ENCODE data around the gene ZNF276.
A peak's percentile ranks its signal among the peaks of the same experiment; 100 is the strongest.

Gene ZNF276

DNA sequence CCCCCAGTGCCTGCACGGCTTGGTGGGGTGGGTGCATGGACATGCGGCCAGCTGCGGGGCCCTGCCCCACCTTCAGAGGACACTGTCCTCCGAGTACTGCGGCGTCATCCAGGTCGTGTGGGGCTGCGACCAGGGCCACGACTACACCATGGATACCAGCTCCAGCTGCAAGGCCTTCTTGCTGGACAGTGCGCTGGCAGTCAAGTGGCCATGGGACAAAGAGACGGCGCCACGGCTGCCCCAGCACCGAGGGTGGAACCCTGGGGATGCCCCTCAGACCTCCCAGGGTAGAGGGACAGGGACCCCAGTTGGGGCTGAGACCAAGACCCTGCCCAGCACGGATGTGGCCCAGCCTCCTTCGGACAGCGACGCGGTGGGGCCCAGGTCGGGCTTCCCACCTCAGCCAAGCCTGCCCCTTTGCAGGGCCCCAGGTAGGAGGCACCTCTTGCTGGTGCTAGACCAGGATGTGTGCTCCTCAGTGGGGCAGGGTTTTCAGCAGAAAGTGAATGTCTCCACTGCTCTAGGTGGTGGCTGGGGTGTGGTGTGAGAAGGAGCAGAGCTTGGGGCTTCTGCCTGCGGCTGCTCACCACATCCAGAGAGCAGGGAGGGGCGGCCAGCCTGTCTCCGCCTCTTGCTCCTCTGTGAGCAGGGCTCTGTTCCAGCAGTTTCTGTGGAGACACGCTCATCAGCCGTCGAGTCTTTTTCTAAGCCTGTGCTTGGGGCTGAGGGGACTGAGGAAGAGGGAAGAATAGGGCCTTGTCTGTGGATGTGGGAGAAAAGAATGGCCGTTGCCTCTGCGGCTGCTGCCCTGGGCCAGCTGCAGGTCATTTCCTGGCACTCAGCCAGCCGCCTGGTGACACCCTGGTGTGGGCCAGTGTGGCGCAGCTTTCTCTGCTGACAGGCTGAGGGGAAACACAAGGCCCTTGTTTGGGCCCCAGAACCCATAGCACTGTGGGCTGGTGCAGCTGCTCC is 2.2 kb downstream of the ZNF276 start:
- FAIRE-seq, result no peak
- DNase-seq (ENCODE audit: insufficient read length, low spot score), result no peak
- no peak for TF ChIP-seq POLR2AphosphoS5 (IDR thresholded peaks at IDR 0.05; ENCODE audit: low read depth, low read length)
- TF ChIP-seq POLR2A (IDR thresholded peaks at IDR 0.05; ENCODE audit: low read depth, low read length), result 0 out of 2 replicates have a peak, but pooled peaks have one; percentile 22

DNA sequence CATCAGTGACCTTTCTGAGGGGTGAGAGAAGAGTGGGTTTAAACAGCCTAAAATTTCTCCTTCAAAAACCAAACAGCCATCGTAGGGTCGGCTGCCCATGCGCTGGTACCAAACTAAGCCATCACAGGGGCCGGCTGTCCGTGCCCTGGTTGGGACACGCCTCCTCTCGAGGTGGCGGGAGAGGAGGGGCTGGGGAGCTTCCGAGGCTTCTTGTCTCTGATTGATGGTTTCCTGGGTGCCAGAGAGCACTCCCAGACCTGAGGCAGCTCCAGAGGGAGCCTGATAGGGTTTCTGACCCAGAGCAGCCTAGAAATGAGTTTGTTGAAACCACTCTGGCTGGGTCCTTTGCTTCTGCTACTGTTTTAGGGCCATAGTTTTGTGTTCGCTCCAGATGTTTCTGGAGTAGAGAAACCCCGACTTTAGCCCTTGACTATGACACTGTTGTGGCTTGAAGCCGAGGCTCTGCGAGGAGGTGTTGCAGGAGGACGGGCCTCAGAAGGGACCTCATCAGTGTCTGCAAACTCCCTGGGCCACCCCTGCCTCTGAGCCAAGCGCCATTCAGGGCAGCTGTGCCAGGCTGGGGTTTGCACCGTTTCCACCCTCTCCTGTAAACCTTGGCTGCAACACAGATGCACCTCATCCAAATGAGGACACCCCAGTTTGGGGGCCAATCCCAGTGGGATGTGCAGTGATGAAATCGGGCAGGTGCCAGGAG is 6.2 kb downstream of the ZNF276 start:
- FAIRE-seq (no peak), DNase-seq (ENCODE audit: insufficient read length, low spot score) (no peak)
- TF ChIP-seq POLR2AphosphoS5 (IDR thresholded peaks at IDR 0.05; ENCODE audit: low read depth, low read length), result no peak
- TF ChIP-seq SPI1 (IDR thresholded peaks at IDR 0.05; ENCODE audit: low read depth, low read length), result no peak
- no peak for TF ChIP-seq PAX5 (IDR thresholded peaks at IDR 0.05; ENCODE audit: insufficient read depth, low read length, severe bottlenecking)
- TF ChIP-seq TAF1 (IDR thresholded peaks at IDR 0.05; ENCODE audit: low read depth, low read length), result no peak
- no peak for TF ChIP-seq POU2F2 (IDR thresholded peaks at IDR 0.05; ENCODE audit: low read depth, low read length)
- no peak for TF ChIP-seq POLR2A (IDR thresholded peaks at IDR 0.05; ENCODE audit: low read depth, low read length)

DNA sequence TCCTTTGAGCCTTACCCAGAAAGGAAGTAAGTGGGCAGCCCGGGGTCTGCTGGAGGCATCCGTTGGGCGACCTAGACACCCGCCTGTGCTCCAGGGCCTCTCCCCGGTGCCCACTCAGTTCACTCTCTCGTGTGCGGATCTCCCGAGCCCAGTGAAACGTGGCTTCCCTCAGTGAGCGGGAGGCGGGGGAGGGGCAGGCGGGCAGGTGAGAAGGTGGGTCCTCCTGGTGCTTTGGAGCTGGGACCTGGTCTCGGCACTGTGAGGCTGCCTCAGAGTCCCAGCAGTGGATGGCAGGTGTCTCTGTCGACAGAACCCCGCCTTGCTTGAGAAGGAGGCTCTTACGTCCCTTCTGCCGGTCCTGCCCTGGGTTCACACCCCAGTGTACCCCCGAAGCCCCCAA is 8.0 kb downstream of the ZNF276 start:
- DNase-seq (ENCODE audit: insufficient read length, low spot score) (no peak), FAIRE-seq (no peak)
- TF ChIP-seq SPI1 (IDR thresholded peaks at IDR 0.05; ENCODE audit: low read depth, low read length) (no peak), TAF1 (IDR thresholded peaks at IDR 0.05; ENCODE audit: low read depth, low read length) (no peak), POU2F2 (IDR thresholded peaks at IDR 0.05; ENCODE audit: low read depth, low read length) (no peak), POLR2AphosphoS5 (IDR thresholded peaks at IDR 0.05; ENCODE audit: low read depth, low read length) (no peak; the same call in 1 of the 2 replicates), POLR2A (IDR thresholded peaks at IDR 0.05; ENCODE audit: low read depth, low read length) (no peak), PAX5 (IDR thresholded peaks at IDR 0.05; ENCODE audit: insufficient read depth, low read length, severe bottlenecking) (no peak)

DNA sequence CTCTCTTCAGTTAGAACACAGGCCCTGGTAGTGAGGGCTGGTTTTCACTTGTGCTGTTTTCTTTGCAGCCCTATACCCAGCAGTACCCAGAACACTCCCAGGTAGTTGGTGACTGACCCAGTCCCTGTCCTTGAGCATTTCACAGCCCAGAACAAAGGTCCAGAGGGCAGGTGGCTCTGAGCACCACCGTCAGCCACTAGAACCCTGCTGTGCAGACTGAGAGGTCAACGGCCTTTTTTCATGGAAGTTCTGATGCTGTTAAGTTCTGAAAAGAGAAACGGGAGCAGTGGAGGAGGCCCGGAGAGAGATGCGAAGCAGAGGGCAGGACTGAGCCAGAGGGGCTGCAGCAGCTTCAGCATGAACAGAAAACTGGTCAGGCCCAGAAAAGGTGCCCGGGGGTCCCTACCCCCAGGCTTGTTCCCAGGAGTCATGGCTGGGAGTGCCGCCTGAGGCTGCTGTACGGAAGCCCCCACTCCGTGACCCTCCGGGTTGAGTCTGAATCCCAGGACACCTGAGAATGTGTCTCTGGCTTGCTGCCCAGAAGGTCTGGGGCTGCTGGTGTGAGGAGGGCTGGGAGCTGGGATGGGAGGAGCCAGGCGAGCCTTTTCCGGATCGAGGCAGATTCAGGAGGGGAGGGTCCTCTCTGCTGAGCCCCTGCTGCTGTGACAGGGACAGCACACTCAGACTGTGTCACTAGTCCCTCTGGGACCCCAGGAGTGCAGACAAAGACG is 8.7 kb downstream of the ZNF276 start:
- no peak for DNase-seq (ENCODE audit: insufficient read length, low spot score)
- no peak for TF ChIP-seq TAF1 (IDR thresholded peaks at IDR 0.05; ENCODE audit: low read depth, low read length)
- TF ChIP-seq POLR2AphosphoS5 (IDR thresholded peaks at IDR 0.05; ENCODE audit: low read depth, low read length), result no peak; the same call in 1 of the 2 replicates
- no peak for FAIRE-seq

DNA sequence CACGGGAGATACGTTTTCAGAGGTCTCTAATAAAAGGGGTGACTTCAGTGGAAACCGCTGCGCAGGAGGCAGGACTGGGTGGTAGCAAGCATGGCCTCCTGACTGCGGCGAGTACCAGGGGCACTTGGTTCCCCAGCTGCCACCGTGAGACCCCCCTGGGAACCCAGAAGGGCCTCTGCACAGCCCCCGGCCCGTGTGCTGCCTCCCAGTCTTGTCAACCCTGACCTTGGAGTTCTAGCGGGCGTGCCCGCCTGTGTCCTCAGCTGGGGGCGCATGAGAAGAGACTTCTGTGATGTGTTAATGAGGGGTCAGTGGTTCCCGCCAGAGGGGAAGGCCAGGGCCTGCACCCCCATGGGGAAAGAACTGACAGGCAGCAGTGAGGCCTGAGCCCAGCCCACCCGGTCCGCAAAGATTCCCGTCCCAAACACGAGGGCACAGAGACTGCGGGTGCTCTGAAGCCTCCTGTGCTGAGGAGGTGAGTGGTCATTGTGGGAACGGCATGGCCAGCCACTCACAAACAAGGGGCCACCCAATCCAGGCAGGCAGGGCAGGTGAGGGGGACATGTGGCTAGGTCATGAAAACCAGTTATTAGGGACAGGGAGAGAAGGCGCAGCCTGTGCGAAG is 9.4 kb downstream of the ZNF276 start:
- FAIRE-seq (no peak), DNase-seq (ENCODE audit: insufficient read length, low spot score) (no peak)
- TF ChIP-seq TAF1 (IDR thresholded peaks at IDR 0.05; ENCODE audit: low read depth, low read length) (no peak), POLR2A (IDR thresholded peaks at IDR 0.05; ENCODE audit: low read depth, low read length) (peak; percentile 14; the same call in 1 of the 2 replicates), PAX5 (IDR thresholded peaks at IDR 0.05; ENCODE audit: insufficient read depth, low read length, severe bottlenecking) (no peak), SPI1 (IDR thresholded peaks at IDR 0.05; ENCODE audit: low read depth, low read length) (no peak), POU2F2 (IDR thresholded peaks at IDR 0.05; ENCODE audit: low read depth, low read length) (no peak), POLR2AphosphoS5 (IDR thresholded peaks at IDR 0.05; ENCODE audit: low read depth, low read length) (peak; percentile 35; the same call in 1 of the 2 replicates)

DNA sequence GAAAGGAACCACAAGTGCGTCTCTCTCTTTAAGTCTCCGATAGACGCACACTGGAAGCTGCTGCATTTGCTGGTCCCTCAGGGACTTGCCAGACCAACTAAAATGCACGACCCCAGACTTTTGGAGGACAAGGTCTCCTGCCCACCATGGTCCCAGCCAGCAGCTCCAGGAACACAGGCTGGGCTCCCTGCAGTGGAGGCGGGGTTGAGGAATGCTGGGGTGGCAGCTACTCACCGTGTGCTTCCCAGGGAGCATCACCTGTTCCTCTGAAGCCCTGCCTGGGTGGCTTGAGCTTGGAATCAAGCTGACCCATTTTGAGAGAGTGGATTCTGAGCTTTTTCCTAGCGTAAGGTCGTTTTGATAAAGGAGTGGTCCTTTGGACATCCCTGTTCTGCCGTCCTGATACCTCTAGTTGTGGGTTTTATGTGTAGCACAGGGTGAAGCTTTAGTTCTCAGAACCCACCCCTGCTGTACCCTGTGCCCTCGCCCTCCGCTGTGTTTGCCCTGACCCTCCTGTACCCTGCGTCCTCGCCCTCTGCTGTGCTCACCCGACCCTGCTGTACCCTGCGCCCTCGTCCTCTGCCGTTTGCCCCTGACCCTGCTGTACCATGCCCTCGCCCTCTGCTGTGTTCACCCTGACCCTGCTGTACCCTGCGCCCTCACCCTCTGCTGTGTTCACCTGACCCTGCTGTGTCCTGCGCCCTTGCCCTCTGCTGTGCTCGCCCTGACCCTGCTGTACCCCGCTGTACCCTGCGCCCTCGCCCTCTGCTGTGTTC is 11.0 kb downstream of the ZNF276 start:
- DNase-seq (ENCODE audit: insufficient read length, low spot score) (no peak), FAIRE-seq (no peak)
- TF ChIP-seq PAX5 (IDR thresholded peaks at IDR 0.05; ENCODE audit: insufficient read depth, low read length, severe bottlenecking) (no peak), POLR2A (IDR thresholded peaks at IDR 0.05; ENCODE audit: low read depth, low read length) (peak; percentile 47; the same call in 1 of the 2 replicates)

DNA sequence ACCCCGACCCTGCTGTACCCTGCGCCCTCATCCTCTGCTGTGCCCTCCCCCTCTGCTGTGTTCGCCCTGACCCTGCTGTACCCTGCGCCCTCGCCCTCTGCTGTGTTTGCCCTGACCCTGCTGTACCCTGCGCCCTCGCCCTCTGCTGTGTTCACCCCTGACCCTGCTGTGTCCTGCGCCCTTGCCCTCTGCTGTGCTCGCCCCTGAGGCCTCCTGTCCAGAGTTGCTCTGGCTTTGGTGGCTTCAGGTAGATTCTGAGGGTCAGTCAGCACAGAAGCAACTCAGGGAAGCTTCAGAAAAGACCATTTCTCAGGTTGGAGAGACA is 11.5 kb downstream of the ZNF276 start:
- TF ChIP-seq TAF1 (IDR thresholded peaks at IDR 0.05; ENCODE audit: low read depth, low read length) (no peak), POLR2A (IDR thresholded peaks at IDR 0.05; ENCODE audit: low read depth, low read length) (no peak)
- no peak for DNase-seq (ENCODE audit: insufficient read length, low spot score)
- FAIRE-seq, result no peak

DNA sequence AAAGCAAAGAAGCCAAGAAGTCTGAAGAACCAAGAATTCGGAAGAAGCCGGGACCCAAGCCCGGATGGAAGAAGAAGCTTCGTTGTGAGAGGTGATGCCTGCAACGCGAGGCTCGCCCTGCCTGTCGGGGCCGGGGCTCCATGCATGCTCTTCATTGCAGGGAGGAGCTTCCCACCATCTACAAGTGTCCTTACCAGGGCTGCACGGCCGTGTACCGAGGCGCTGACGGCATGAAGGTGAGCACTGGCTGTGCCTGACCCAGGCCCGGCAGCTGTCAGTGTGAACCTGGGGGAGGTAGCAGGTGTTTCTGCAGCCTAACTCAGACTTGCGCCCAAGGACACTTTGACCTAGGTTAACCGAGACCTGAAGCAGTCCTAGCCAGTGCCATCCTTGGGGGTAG is 12.0 kb downstream of the ZNF276 start:
- TF ChIP-seq POU2F2 (IDR thresholded peaks at IDR 0.05; ENCODE audit: low read depth, low read length), result no peak
- no peak for TF ChIP-seq POLR2AphosphoS5 (IDR thresholded peaks at IDR 0.05; ENCODE audit: low read depth, low read length)
- DNase-seq (ENCODE audit: insufficient read length, low spot score), result no peak
- no peak for FAIRE-seq

DNA sequence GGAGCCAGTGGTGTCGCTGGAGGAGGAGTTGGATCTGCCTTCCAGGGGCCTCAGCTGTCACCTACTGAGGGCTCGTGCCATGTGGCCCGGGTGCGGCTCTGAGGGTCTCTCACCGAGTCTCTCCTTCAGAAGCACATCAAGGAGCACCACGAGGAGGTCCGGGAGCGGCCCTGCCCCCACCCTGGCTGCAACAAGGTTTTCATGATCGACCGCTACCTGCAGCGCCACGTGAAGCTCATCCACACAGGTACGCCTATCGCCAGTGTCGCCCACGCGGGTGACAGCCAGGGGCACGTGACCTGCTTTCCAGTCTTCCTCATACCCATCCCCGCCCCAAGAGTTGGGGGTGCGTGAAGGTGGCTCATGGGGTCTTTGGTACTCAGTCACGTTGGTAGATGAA is 12.5 kb downstream of the ZNF276 start:
- FAIRE-seq, result no peak
- no peak for DNase-seq (ENCODE audit: insufficient read length, low spot score)
- TF ChIP-seq POU2F2 (IDR thresholded peaks at IDR 0.05; ENCODE audit: low read depth, low read length) (no peak), PAX5 (IDR thresholded peaks at IDR 0.05; ENCODE audit: insufficient read depth, low read length, severe bottlenecking) (no peak), POLR2A (IDR thresholded peaks at IDR 0.05; ENCODE audit: low read depth, low read length) (no peak), TAF1 (IDR thresholded peaks at IDR 0.05; ENCODE audit: low read depth, low read length) (no peak), SPI1 (IDR thresholded peaks at IDR 0.05; ENCODE audit: low read depth, low read length) (no peak), POLR2AphosphoS5 (IDR thresholded peaks at IDR 0.05; ENCODE audit: low read depth, low read length) (no peak)
